ENCODE results near the gene ZAP70.
"Not testable (repeated sequence)": the region's sequence is repeated elsewhere in the genome, so short reads cannot be mapped to it uniquely, and the experiment has no call there.

ZAP70 gene

DNA sequence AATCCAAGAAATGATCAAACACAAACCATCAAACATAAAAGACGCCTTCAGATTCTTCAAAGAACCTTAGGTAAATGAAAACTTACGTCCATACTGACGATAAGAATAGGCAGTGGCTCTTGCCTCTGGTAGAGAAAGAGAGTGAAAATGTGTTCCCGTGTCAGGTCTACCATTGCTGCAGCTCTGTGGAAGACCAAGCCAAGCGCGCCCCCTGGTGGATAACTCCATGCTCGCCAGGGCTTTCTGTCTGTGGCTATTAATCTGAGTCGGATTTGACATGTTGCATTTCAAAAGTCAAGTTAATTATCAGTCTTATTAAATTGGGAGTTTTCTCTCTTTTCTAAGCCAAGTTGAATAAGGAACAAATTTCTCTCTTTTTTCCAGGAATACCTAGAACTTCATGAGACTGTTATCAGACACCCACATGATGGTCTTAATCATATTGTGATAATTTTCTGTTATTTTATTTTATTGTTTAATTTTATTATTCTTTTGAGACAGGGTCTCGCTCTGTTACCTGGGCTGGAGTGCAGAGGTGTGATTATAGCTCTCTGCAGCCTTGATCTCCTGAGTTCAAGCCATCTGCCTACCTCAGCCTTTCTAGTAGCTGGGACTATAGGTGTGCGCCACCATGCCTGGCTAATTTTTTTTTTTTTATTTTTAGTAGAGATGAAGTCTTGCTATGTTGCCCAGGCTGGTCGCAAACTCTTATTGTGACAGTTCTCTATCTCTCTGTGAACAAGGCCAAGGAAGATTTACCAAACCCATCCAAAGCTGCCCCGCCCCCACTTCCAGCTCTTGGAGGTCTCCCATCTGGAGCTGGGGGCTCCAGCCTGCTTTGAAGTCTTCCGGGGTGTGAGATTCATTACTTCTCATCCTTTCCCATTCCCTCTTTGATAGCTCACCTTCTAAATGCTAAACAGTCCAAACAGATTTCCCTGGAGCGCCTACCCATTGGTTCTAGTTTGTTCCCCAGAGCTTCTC lies 15.8 kb upstream of the ZAP70 start:
- peak in 54 of 56 donors; percentile 34 to 97 (median 75) for DNase-seq

DNA sequence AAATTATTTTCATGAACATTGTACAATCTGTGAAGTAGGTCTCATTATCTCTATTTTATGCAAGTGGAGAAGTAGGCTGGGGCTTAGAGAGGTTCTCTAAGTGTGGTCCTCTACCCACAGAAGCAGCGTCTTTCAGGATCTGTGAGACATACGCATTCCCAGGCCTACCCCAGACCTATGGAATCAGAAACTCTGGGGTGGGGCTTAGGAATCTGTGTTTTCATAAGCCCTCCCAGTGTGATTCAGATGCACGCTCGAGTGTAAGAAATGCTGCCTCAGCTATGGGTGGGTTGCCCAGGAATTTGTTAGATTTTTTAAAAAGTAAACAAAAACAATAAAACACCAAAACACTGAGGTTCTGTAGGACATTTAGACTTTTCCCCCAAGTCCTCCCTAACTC lies 14.8 kb upstream of the ZAP70 start:
- no peak for DNase-seq

DNA sequence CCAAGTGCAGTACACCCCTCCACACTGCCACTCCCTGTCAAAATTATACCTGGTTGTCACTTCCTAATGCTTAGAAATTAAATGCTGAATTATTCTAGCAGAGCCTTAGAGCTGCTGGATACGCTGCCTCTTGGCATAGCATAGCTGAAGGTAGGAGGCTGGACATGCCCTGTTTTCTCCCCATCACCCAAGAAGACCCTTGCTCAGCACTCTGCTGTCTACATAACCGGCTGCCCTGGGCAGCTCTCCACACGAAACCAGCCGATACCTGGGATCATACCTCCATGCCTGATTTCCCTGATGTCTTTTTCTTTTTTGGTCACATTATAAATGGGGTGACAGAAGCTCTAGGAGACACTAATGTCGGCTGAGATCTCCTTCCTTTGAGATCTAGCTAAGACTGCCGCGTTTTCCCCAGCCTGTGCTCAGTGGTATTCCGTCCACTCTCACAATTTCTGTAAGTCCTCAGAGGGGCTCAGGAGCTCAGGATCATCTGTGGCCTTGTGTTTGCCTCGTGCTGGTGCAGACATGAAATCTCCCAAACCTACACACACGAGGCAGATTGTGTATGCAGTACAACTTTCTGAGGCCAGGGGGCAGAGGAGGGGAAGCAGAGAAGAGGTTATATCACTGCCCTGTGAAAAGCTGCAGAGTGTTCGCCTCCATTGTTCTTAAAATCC lies 13.5 kb upstream of the ZAP70 start:
- peak in 23 of 56 donors; percentile 5 to 72 (median 20) for DNase-seq

DNA sequence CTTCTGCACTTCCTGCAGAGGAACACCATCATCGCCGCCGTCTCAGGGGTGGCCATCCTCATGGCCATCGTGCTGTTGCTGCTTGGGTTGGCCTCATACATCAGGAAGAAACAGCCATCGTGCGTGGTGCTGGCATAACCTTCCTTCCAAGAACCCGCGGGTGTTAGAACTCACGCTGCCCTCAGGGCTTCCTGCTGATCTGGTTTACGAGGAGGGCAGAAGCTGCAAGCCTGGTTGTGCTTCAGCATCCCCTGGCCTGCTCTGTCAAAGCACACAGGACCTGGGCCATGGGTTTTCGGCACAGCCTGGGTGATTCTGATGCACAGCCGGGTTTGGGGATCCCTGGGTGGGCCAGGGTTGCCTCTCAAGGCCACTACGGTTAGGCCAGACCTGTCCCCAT lies 12.2 kb upstream of the ZAP70 start:
- no peak for DNase-seq

DNA sequence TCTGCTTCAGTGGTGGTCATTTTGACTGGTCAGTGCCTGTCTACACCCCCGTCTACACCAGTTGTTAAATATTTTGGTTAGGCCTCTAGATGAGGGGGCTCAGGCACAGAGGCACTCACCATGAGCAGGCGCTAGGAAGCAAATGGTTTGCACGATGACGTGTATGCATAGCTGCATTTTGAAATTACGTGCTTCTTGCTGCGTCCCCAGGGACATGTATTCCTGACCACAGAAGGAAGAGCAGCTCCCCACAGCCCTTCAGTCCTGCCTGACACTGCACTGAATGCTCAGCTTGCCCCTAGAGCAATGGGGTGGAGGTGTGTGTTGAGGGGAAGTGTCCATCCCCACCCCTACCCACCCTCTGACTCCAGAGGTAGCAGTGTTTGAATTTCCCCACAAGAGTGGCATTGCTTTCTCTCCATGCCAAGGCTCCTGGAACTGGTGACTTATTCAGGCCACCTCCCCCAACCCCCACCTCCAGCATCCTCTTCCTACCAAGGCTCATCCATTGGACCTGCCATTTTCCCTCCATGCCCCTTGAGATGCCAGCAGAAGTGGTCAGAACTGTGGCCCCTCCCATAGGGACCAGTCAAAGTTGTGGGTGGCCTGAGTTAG lies 11.4 kb upstream of the ZAP70 start:
- DNase-seq, result no peak

DNA sequence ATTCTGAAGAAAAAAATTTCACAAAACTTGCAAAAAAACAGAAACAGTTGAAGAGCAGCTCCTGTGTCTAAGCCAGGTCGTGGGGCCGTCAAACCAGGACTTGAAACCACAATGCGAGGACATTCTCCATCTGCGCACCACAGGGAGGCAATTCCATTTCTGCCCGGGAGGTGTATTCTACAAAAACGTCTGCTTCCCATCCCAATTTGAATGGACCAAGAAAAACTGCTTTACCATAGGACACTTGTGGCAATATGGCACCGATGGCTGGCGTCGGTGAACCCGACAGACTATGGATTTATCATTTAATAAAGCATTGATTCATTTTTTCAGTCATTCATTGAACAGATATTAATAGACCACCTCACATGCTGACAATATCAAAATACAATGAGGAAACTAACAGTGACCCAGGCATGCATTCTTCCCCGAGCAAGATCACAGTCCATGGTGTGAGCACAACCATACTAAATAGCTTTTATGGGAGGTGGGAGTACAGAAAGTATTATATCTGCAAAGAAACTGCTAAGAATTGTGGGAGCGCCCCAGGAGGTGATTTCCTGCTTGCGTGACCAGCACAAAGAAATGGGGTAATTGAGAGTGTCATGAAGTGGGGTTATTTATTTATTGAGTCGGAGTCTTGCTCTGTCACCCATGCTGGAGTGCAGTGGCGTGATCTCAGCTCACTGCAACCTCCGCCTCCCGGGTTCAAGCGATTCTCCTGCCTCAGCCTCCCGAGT lies 10.5 kb upstream of the ZAP70 start:
- no peak for DNase-seq

DNA sequence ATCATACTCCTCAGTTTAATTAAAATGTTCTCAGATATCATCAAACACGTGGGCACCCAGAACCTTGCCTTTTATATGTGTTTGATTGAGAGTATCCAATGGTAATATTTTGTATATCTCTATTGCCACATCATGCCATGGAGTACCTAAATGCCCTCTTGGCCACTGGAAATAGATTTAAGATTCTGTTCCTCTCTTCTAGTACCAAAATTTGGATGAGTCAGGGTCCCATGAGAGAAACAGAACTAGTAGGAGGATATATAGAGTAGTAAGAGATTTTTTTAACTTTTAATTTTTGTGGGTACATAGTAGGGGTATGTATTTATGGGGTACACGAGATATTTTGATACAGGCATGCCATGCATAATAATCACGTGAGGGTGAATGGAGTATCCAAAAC lies 9.6 kb upstream of the ZAP70 start:
- DNase-seq, result no peak

DNA sequence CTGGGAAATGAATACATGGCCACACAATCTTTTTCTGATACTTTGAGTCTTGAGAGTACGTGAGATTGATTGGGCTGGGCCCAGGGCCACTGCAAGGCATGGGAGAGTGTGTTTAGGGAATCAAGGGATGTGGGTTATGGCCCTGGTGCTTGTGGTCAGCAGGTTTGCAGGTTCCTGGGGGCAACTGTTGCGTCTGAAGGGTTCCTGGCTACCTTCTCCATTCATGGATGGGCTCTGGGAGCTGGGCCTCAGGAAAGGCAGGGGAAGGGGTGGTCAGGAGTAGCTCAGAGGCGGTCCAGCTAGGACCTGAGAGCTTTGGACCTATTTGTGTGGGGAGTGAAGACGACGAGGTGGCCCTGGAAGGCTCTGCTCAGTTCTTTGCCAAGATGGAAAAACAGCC lies 8.4 kb upstream of the ZAP70 start:
- no peak for DNase-seq

DNA sequence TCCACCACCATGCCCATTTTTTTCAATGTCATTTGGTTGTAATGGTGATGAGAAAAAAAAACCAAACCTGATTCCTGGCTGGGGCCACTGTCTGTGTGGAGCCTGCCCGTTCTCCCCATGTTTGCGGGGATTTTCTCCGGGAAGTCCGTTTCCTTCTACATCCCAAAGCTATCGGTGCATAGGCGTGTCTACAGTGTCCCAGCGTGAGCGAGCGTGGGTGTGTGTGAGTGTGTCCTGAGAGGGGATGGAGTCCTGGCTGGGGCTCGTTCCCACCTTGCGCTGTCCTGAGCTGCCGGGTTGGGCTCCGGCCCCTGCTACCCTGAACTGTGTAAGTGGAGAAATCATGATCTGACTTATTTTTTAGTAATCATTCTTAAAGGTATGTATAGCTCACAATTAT lies 7.3 kb upstream of the ZAP70 start:
- DNase-seq, result no peak

DNA sequence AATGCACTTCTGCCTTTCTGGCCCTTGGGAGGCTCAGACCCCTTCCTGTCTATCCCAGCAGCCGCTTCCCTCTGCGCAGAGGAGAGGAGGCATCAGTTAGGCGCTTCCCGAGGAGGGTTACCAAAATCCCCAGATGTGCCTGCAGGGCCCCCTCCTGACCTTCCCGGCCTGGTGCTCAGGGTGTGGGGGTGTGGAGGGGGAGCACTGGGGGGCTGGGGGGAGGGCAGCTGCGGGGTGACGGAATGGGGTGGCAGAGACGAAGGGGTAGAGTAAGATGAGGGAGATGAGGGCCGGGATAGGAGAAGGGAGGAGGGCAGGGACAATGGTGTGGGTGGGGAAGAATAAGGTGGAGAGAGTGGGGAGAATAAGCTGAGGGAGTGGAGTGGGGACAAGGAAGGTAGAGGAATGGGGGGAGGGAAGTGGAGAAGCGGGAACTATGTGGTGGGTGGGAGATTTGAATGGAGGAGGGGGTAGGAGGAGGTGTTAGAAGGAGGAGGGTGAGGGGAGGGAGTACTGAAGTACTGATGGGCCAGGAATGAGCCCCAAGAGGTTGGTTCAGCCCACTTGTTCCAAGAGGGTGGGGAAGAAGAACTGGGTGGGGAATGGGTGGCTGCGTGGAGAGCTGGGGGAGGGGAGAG lies 6.5 kb upstream of the ZAP70 start:
- DNase-seq, result no peak

DNA sequence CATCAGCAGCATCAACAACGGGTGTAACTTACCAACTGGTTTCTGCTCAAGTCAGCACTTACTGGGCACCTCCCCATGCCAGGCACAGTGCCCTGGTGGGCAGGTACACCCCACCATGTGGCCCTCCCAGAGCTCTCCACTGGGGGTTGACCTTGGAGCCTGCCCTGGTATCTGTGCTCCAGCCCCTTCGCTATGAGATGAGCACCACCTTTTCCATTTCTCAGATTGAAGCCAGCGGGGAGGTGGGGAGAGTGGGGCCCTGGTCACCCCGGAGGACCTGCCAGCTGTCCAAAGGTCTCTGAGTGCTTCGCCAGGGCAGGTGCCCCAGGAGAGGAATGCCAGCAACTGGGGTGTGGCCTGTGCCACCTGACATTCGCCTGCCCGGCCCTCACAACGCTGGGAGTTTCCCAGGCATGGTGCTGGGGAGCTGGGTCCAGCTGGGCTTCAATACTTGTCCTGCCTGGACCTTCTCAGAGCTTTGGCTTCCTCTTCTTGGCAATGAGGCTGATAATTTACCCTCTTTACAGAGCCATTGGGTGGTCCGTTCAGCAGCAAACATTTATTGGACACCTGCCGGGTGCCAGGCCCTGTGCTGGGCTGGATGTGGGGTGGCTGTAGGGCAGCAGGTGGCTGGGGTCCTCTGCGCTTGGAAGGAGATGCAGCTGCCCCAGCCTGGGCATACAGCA lies 5.9 kb upstream of the ZAP70 start:
- DNase-seq, result no peak

DNA sequence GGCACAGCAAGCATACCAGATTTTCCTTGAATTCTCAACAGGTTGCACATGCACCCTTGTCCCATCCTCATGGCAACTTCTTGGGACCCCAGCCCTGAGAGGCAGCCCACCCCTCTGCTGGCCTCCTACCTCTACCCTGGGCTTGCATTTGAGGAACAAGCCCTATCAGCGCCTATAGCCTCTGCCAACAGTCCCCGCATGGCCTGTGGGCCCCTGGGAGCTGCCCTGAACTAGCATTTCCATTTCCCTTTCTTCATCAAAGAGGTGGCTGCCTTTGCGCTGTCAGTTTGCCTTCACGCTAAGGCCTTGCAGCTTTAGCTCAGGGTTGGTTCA lies 5.4 kb upstream of the ZAP70 start:
- no peak for DNase-seq

DNA sequence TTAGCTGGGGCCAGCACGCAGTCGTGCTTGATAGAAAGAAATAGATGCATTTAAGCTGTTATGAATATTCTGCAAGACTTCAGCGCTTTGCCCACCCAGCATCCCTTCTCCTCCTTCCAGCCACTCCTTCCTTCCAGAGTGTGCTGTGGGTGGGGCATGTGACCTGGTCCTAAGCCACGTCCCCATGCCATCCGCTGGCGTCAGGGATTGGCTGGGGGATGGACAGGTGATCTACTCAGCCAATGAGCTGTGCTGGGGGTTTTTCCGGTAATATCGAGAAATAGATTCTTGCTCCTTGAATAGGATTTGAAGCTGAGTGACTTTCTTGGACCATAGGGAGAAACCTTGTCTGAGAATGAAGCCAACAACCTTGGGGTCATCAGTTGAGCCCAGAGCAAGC lies 4.8 kb upstream of the ZAP70 start:
- no peak for DNase-seq

DNA sequence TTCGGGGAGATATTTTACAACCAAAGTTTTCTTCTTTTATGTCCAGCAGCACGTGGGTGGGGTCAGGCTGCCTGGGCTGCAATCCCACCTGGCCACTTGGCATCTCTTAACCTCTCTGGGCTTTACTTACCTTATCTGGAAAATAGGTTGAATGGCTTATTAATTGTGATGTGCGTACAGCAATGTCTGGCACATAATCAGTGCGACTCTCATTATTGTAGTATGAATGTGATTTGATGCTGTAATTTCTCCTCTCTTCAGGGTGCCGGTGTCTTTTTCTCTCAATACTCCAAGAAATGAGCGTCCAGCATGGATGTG lies 2.0 kb upstream of the ZAP70 start:
- no peak for DNase-seq

DNA sequence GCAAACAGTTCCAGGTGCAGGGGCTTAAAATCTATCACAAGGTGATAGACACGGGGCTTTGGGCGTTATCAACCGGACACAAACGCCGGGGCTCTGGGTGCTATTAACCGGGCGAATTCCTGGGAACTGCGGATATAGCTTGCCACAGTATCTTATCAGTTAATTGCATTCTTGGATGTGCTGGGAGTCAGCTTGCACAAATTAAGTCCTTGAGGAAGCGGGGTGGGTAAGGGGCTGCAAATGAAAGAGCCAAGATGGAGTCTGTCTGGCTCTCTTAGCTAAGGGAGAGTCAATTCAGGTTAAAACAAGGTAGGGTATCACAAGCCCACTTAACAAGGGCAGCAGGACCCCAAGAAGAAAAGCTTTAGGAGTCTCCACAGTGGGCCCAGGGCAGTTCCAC lies 1.2 kb upstream of the ZAP70 start:
- not testable (repeated sequence) for DNase-seq

DNA sequence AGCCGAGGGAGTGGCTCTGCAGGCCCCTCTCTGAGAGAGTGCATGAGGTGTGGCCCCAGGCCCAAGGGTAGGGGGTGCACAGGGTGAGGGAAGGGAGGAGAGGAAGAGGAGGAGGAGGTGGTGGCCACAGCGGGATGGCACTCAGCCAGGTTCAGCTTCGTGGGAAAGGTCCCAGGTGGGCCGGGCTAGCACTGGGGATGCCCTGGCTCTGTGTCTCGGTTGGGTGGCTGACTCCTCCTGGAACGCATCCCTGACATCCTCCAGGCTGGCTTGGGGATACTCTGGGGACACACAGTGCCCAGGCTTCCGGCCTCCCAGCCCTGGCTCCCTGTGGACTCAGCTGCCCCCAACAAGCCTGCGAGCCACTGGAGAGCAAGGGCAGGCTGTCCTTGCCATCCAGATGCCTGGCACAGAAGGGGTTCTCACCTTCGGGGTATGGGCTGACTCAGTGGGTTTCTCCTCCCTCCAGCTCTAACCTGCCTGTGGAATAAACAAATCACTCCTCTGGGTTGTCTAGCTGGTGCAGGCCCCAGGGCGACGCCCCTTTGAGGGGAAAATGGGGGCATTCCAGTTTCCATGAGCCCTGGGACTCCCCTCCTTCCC lies 582 bp upstream of the ZAP70 start:
- no peak for DNase-seq

DNA sequence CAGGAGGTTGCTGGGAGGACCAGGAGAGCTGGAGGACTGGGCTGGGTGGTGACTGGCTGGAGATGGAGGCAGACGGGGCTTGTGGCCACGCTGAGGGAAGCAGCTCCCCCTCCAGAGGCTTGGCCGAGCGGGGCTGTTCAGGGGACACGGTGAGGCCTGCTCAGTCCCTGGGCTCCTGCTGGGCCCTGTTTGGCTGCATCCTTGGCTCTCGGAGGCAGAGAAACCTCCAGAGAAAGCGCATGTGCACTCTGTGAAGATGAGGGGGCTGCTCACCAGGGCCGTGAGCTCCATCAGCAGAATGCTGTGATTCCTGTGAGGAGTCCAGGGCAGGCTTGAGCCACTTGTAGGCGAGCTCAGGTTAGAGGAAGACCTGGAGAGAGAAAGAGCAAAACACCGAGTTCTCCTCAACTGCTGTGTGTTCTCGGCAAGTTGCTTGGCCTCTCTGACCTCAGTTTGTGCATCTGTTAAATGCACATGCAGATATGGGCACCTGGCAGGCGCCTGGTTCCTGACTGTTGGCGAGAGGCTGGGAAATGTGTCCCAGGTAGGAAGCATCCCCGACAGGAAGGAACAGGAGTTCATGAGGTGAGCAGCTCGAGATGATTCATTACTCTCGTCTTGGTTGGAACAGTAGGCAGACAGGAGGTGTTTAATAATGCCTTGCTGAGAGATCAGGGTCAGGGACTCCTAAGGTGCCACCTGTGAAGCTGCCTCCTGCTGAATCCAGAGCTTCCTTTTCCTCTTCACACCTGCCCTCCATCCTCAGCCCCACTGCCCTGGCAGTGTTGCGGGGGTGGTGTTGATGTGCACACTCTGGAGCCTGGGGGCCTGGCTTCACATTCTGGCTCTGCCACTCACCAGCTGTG lies 941 bp downstream of the ZAP70 start:
- no peak for DNase-seq

DNA sequence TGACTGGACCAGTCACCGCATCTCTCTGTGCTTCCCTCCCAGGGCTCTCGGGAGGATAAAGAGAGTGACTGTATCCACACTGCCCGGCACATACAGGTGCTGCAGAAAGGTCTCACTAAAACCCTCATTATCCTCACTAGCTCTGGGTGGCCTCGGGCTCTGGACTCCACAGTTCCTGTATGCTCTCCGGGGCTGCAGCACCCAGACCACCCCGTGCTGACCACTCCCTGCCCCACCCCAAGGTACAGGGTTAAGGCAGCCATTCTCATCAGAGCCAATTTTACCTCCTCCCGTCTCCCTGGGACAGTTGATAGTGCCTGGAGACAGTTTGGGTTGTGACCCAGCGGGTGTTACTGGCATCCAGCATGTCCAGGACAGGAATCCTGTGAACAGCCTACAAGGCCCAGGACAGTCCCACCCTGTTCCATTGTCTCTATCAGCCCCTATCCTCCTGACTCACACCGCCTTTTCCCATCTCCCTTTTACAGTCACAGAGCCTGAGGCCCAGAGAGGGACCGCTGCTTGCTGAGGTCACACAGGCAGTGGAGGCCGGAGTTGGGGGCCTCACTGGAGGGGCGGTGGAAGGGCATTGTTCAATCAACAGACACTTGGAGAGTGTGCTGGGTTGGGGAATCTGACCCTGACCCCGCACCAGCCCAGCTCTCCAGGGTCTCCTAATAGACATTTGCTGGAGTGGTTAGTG lies 1.7 kb downstream of the ZAP70 start:
- DNase-seq, result no peak
